Progenitor cell of endocrine pancreas (in vitro differentiated cells): ENCODE data around the gene ERCC8. TPM values are rescaled to one million over a fixed set of nuclear protein-coding genes. Genes with fewer than 3 reads are reported as not detected.

Experiments
- DNase-seq: peaks from one replicate; pipeline ENCODE4 v3.0.0; 2021; ENCODE audit warnings: low spot score; ENCODE audit not compliant: unreplicated experiment
- H3K27ac Mint-ChIP-seq: 2 replicates; pipeline ENCODE4 v1.8.0; 2021; ENCODE audit warnings: mild to moderate bottlenecking, moderate library complexity, mixed read lengths
- H3K27me3 Mint-ChIP-seq: 2 replicates; pipeline ENCODE4 v1.8.0; 2021; ENCODE audit warnings: mixed read lengths
- H3K36me3 Mint-ChIP-seq: 2 replicates; pipeline ENCODE4 v1.8.0; 2022; ENCODE audit warnings: mixed read lengths; ENCODE audit not compliant: insufficient read depth
- H3K4me1 Mint-ChIP-seq: 2 replicates; pipeline ENCODE4 v1.8.0; 2021; ENCODE audit warnings: low read depth, mixed read lengths
- H3K4me3 Mint-ChIP-seq: 2 replicates; pipeline ENCODE4 v1.8.0; 2021; ENCODE audit warnings: low read depth, mild to moderate bottlenecking, moderate library complexity, mixed read lengths
- H3K9me3 Mint-ChIP-seq: 2 replicates; pipeline ENCODE4 v1.8.0; 2021; ENCODE audit warnings: low read depth, mixed read lengths
- CTCF ChIP-seq: fragments of 200-600 bp; sonication (generic); IDR thresholded peaks from one replicate; pipeline ENCODE4 v1.5.0; 2021; ENCODE audit warnings: antibody characterized with exemption, mild to moderate bottlenecking; ENCODE audit not compliant: unreplicated experiment
- total RNA-seq: library from RNA; stranded (reverse); gene quantifications from 2 replicates; pipeline ENCODE4 v1.2.1, GENCODE V29; 2021

Gene ERCC8
- total RNA-seq, 1 donor from 2014 or later: 18.2 TPM

- no peaks in the 10 kb centered on the region for H3K36me3 Mint-ChIP-seq
- H3K27ac Mint-ChIP-seq: no peak overlapping the region
- no peaks in the 10 kb centered on the region for H3K9me3 Mint-ChIP-seq
- no peaks in the 10 kb centered on the region for H3K4me1 Mint-ChIP-seq
- H3K4me3 Mint-ChIP-seq: no peak overlapping the region
- no peak for DNase-seq
- H3K27me3 Mint-ChIP-seq: no peaks in the 10 kb centered on the region
- no peak for TF ChIP-seq CTCF
Measured at GRCh38 chr5:60852940-60853339, 91.9 kb downstream of the ERCC8 start.

DNA sequence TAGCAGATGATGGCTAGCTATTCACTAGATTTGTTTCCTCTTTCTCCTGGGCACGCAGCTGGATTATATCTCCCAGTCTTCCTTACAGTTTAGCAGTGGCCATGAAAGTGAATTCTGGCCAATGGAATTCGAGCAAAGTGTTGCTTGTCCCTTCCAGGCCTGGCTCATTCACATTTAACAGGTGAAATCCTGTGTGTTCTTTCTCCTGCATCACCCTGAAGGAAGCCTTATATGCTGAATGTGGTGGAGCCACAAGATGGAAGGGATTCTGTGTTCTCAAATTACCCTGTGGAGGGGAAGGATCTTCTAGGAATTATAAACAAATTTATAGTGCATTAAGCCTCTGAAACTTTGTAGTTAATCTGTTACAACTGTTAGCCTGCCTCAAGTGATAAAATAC is 92.6 kb downstream of the ERCC8 start:
- Mint-ChIP-seq H3K4me3 (no peak overlapping the region), H3K9me3 (no peaks in the 10 kb centered on the region), H3K36me3 (no peaks in the 10 kb centered on the region), H3K27me3 (no peaks in the 10 kb centered on the region), H3K27ac (no peak overlapping the region), H3K4me1 (no peaks in the 10 kb centered on the region)
- no peak for TF ChIP-seq CTCF
- DNase-seq: no peak

DNA sequence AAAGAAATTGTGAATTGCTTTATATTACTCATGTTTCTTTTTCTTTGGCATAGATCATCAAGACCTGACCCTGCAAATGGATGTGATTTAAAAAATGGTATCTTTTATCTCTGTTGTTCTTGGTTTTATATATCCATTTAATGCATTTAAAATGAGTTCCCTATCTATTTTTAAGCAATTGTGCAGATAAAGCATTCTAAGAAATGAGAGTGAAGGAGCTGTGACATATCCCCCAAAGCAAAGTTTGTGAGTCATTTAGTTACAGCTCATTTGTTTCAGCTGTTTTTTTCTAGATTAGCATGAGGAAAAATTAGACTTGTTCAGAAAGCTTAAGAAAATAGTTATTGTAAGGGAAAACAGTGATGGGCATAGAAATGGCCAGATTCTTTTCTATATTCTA is 93.2 kb downstream of the ERCC8 start:
- Mint-ChIP-seq H3K9me3 (no peaks in the 10 kb centered on the region), H3K4me3 (no peak overlapping the region), H3K27ac (no peak overlapping the region), H3K27me3 (peaks cover 2% of the 10 kb centered on the region), H3K4me1 (no peaks in the 10 kb centered on the region), H3K36me3 (no peaks in the 10 kb centered on the region)
- DNase-seq: no peak
- no peak for TF ChIP-seq CTCF

DNA sequence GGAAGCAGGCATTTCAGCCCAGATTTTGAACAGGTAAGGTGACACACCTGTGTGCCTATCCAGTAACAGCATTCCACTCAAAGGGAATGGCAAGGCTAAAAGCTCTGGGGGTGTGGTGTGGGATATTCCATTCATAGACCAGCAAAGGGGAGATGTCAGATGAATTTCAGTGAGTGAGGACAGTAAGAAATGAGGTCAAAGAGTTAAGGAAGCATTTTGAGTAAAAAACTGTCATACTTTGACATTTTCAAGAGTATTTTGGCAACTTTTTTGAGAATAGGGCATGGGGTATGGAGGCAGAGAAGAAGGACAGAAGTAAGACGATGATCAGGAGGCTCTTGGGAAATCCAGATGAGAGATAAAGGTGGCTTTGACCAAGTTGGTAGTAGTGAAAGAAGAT is 98.6 kb downstream of the ERCC8 start:
- H3K9me3 Mint-ChIP-seq: no peaks in the 10 kb centered on the region
- peaks cover 16% of the 10 kb centered on the region for H3K4me1 Mint-ChIP-seq
- no peak for DNase-seq
- H3K27me3 Mint-ChIP-seq: peaks cover 36% of the 10 kb centered on the region
- H3K27ac Mint-ChIP-seq: no peak overlapping the region
- no peaks in the 10 kb centered on the region for H3K36me3 Mint-ChIP-seq
- TF ChIP-seq CTCF: no peak
- H3K4me3 Mint-ChIP-seq: no peak overlapping the region

- no peaks in the 10 kb centered on the region for H3K9me3 Mint-ChIP-seq
- TF ChIP-seq CTCF: peak; percentile 55
- H3K27me3 Mint-ChIP-seq: peaks cover 38% of the 10 kb centered on the region
- no peaks in the 10 kb centered on the region for H3K36me3 Mint-ChIP-seq
- peaks cover 16% of the 10 kb centered on the region for H3K4me1 Mint-ChIP-seq
- H3K4me3 Mint-ChIP-seq: peak within 1 kb of the TSS; percentile 91
- H3K27ac Mint-ChIP-seq: peak within 1 kb of the TSS; percentile 96
- DNase-seq: peak; percentile 89
Measured at GRCh38 chr5:60843936-60844905, 100.6 kb downstream of the ERCC8 start, which contains the start of gene ELOVL7. Gene ELOVL7, minus strand, starts transcription at chr5:60844269. Its CDS starts 56,872 bp downstream, at chr5:60787397.
